HG03575 (cell line): ENCODE data around the gene MYH13.

Experiments used
- ATAC-seq: cut with Tn5 transposase; IDR thresholded peaks from one replicate; pipeline ENCODE4 v1.9.1; 2021; ENCODE audit not compliant: unreplicated experiment, insufficient number of reproducible peaks, low FRiP score; ENCODE audit errors: extremely low read depth

The MYH13 gene

GRCh38 chr17:10268005-10268404 is 104.8 kb downstream of the MYH13 start:
- ATAC-seq, result no peak

- ATAC-seq, result no peak
Observed at GRCh38 chr17:10266296-10266876, 106.4 kb downstream of the MYH13 start.

GRCh38 chr17:10265100-10265810 is 107.6 kb downstream of the MYH13 start:
- no peak for ATAC-seq

GRCh38 chr17:10264051-10264450 is 108.8 kb downstream of the MYH13 start:
- no peak for ATAC-seq

- ATAC-seq, result no peak
Observed at GRCh38 chr17:10262451-10262850, 110.4 kb downstream of the MYH13 start.

GRCh38 chr17:10261098-10261497 is 111.7 kb downstream of the MYH13 start:
- no peak for ATAC-seq

GRCh38 chr17:10251212-10251948 is 121.4 kb downstream of the MYH13 start:
- peak; percentile 41 for ATAC-seq
